HuH-7.5 (cell line): ENCODE data around the gene ARL8B.
A peak's percentile ranks its signal among the peaks of the same experiment; 100 is the strongest.

Source experiments
- DNase-seq: peaks from one replicate; pipeline ENCODE4 v3.0.0; 2011; ENCODE audit warnings: low spot score

The ARL8B gene

DNA sequence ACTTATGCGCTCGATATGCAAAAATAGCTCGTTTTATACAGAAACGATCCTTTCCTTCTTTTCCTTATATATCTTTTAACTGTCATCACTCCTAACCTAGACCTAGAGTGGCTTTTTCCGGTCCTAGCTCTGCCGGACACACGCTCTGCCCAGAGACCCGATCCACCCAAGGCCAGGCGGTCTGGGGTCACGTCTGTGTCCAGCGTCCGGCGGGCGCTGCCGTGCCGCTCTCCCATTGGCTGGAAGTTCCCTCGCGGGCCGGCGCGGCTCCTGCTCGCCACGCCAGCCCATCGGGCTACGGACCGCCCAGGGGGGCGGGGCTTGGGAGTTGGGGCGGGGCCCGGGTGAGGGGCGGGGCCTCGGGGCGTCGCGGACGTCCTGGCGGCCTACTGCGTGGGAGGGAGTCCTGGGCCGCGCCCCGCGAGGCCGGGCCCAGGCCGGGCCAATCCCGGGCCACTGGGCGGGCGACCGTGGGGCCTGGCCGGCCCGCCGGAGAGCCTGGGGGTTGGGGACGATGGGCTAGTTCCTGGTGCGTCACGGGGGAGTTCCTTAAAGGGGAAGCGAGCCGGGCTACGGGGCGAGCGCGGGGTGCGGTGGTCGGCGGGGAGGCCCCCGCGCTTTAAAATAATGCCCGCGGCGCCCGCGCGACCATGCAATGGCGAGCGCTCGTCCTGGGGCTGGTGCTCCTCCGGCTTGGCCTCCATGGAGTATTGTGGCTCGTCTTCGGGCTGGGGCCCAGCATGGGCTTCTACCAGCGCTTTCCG is 65.2 kb downstream of the ARL8B start, which contains the start of gene EDEM1:
TSS of gene EDEM1 (plus strand) at position 552 of the 764 bp plus-strand sequence. CDS start at position 651, 99 bp downstream.
- peak; percentile 99 for DNase-seq

GRCh38 chr3:5187920-5188418 is 65.9 kb downstream of the ARL8B start:
- peak; percentile 53 for DNase-seq

DNA sequence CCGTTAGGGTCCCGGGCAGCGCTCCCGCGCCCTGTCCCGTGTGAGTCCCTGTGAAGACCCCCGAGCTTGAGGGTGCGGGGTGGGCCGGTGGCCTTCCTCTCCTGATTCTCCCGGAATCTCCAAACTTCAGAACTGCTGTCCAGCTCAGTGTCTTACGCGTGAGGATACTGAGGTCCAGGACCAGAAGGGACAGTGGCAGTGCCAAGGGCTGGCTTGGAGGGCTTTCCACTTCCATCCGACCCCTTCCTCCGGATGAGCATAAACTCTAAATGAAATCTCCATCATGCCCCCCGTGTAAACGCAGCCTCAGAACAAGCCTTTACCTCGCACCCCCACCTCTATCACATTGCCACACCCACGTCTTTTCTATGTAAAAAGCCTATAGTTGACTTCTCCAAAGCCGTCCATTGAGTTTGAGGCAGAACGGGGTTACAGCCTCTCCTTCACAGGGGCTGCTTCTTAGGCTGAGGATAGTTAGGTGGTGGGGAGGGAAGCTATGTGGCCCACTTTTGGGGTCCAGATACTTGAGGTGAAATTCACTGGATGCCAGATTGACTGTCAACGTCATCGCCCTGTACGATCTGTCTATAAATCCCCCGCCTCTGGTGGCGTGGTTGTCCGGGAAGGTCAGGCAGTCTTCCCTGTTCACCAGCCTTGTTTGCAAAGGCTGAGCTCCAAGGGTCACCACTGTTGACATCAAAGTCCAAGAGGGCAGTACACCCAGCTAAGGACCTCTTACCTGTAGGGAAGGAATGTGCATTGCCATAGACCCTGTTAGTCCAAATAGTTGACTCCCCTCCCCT is 66.5 kb downstream of the ARL8B start:
- peak; percentile 84 for DNase-seq

DNA sequence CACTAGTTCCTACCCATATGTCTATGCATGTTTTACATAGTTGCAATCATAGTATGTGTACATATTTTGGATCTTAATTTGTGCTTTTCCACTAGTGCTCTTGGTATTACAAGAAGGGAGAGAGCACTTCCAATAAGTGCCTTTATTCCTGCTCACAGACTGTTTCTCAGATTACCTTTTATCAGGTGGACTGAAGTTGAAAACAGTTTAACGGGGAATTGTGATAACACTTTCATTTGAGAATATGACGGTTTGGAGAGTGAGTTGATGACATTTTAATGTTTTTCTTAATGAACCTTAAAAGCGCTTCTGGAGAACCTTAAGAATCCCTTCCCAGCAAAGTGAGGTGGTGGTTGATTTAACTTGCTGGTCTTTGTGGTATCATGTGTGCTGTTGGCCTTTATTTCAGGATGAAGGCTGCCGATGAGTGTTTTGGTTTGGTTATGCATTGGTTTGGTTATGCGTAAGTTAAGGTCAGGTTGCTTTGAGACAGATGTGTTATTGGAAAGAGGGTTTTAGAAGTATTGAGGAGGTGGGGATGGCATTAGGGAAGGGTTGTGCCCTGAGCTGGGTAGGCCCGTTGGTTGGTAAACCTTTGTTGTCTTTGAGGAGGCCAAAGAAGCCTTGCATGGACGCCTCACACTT is 68.2 kb downstream of the ARL8B start:
- DNase-seq: no peak

DNA sequence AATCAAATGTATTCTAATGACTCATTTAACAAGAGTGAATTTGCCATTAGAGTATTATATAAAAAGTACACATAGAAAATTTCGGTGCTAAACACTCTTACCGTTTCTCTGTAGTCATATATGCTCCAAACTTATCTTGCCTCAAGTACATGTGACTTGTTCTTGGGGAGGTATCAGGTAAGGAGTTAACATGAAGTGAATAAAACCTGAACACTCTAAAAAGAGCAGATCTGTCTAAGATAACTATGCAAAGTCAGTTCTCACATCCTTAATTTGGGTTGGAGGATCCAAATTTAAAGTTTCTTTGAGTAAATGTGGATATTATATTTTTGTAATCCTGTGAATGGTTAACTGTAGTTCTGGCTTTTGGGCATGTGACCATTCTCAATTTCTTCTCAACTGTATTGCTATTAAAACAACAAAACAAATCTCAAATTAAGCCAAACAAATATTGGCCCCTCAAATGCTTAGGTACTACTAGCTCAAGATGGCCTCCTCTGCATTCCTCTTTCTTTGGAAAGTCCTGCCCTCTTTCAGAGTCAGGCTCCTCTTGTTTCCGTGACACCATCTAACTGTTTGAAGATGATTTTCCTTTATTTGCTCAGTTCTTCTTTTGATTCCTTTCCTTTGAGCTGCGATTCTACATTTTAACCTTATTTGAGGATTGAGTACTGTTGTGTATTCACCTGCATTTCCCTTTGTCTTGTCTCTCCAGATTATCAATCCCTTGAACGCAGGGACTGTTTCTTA is 69.6 kb downstream of the ARL8B start:
- no peak for DNase-seq

DNA sequence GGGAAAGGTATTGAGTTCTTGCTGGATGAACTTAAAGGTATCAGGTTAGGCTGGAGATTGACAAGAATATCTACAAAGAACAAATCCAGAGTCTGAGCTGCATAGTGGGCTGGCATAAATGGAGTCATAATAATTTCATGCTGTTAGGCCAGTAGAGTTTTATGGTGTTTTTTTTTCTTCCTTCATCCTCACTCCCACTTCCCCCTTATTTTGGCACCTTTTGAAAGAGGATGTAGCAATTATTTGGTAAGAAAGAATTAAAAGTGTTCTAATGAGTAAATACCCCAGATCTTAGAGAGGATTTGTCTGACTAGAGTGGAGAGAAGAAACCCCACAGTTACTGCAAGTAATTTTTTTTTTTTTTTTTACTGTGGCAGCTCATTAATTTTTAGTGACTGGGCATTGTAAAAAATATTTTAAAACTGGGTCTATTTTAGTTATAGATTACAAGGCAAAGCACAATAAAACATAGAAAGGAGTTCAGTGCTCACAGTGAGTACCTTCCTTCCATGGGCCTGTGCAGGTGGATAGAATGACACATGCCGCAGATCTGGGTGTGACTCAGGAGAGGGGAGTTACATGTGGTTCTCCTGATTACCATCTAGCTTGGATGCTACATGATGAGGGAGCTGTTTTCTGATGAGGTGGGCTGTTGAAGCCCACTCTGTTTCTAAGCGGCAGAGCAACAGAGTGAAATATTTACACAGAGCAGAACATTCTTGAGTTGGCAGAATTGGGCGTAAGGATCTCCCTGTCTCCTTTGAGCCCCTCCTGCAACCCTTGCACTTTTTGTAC is 70.7 kb downstream of the ARL8B start:
- DNase-seq: no peak

DNA sequence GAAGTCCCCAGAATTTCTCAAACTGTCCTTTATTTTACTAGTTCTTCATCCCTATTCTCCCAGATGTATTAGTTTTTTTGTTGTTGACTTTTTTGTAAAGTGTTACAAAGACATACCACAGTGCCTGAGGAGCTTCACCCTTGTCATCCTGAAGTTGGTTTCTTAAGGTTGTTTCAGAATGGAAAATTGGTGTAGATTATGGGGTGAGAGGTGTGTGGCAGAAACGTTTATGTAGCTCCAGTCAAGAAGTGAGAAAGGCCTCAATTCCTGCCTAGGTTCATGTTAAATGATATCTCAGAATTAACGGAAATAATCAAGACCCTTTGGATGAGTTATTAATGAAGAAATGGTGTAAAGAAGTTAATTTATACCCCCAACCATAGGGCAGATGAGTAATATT is 72.2 kb downstream of the ARL8B start:
- no peak for DNase-seq

DNA sequence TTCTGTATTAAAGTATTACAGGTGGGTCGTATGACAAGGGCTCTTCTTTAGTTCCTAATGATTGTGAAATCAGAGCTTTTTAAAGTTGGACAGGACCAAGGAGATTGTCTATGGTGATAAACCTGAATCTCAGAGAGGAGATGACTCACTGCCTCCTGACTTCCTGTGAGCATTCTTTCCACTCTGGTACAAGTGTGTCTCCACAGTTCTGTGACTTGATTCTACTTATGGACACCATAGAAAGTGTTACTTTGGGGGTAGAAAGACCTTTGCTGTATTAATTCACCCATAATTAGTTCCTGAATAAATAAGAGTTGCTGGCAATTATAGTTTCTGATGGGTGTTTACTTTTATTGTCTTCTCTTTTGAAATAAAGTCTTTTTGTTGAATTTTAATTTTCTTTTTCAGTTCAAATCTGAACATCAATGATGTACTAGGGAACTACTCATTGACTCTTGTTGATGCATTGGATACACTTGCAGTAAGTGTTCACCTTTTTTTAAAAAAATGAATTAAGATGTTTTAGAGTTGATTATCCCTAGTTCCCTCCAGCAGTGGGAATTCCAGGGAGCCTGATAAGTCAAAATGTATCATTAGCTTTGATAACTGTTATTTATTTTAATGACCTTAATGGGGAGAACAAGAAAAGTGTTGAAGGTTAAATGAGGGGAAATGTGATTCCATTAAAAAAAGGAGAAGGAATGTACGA is 72.9 kb downstream of the ARL8B start:
- DNase-seq: no peak

GRCh38 chr3:5195605-5196004 is 73.5 kb downstream of the ARL8B start:
- no peak for DNase-seq

- DNase-seq: no peak
Observed at GRCh38 chr3:5197022-5197421, 74.9 kb downstream of the ARL8B start.

- no peak for DNase-seq
Observed at GRCh38 chr3:5197470-5198312, 75.6 kb downstream of the ARL8B start.

GRCh38 chr3:5198313-5198677 is 76.2 kb downstream of the ARL8B start:
- no peak for DNase-seq

- DNase-seq: no peak
Observed at GRCh38 chr3:5198986-5199731, 77.1 kb downstream of the ARL8B start.

DNA sequence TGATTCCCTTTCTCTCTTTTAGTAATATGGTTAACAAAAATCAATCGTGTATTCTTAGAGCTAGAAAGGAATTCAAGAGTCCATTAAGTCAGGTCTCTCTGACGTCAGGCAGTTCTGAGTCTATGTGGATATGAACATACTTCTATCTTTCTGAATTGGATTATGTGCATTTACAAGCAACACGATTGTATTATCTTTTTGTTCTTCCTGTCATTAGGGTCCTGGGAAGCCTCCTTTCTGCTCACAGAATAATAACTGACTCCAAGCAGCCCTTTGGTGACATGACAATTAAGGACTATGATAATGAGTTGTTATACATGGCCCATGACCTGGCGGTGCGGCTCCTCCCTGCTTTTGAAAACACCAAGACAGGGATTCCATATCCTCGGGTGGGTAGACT is 79.4 kb downstream of the ARL8B start:
- no peak for DNase-seq

- no peak for DNase-seq
Observed at GRCh38 chr3:5202222-5202621, 80.1 kb downstream of the ARL8B start.

GRCh38 chr3:5205165-5205941 is 83.3 kb downstream of the ARL8B start:
- DNase-seq: no peak

DNA sequence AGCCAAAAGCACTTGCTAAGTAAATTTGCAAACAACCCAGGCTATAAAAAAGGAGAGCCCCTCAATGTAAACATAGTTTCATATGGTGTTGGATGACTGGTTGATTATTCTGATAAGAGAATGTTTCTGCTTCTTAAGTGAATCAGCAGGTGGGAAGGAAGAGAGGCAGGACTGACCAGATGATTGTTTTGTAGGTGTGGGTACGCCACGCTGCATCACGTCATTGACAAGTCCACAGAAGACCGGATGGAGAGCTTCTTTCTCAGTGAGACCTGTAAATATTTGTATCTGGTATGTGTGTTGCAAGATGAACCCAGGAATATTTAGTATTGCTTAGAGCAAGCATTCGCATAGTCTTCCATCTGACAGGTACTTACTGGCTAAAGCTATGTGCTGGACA is 88.8 kb downstream of the ARL8B start:
- DNase-seq: no peak
